KBM-7 (cell line): Measurements from ENCODE around the gene TEC.
"Not testable (repeated sequence)": the region's sequence is repeated elsewhere in the genome, so short reads cannot be mapped to it uniquely, and the experiment has no call there.

Source experiments
- DNase-seq: peaks from one replicate; pipeline ENCODE4 v3.0.0-alpha.2; 2015
- in situ Hi-C: fragments of 300-500 bp; cut with MboI; formaldehyde crosslinking; loops from 2 replicates; pipeline ENCODE4 v1.14.3; 2020; ENCODE audit warnings: low sequenced_read_pairs, low pct_unique_long_range_greater_than_20kb, mixed read lengths

The TEC gene

DNA sequence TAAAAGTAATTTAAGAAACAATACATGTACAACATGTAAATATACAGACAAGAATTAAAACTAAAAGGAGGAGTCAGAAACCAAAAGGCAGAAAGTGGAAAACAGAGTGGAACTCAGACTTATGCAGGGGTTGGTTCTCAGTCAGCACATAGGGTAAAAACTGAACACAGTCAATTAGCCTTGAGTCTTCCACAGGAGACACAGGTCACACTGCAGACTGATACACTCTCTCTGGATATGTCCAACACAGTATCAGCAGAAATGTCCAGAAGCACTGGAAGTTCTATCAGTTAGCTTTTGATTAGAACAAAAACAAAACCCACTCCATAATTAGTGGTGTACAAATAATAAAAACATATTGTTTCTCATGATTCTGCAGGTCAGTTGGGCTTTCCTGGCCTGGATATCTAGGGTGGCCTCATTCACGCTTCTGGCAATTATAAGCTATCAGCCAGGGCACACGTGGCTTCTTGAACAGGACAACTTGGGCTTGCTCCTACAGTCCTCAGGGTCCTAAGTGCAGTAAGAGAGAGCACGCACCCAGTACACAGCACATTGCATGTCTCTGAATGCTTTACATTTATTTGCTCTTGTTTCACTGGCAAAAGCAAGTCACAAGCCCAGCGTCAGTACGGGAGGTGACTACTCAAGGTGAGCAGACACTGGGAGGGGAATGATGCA, 21.6 kb downstream of the TEC start:
- no peak for DNase-seq
- in situ Hi-C loops, result no loop called here

DNA sequence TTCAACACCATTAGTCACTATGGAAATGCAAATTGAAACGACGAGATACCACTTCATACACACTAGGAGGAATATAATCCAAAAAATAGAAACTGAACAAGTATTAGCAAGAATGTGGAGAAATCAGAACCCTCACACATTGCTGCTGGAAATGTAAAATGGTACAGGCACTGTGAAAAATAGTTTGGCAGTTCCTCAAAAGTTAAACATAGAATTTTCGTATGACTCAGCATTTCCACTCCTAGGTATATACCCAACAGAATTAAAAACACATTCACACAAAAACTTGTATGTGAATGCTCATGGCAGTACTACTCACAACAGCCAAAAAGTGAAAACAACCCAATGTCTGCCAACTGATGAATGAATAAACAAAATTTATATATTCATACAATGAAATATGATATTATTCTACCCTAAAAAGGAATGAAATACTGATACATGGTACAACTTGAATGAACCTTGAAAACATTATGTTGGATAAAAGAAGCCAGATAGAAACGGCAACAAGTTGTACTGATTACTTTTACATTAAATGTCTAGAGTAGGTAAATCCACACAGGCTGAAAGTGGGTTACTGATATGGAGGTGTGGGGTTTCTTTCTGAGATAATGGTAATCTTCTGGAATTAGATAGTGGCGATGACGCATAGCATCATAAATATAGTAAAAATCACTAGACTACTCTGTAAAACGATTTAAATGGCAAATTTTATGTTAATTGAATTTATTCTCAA, 22.3 kb downstream of the TEC start:
- peak; percentile 80 for DNase-seq
- in situ Hi-C loops, result no loop called here

DNA sequence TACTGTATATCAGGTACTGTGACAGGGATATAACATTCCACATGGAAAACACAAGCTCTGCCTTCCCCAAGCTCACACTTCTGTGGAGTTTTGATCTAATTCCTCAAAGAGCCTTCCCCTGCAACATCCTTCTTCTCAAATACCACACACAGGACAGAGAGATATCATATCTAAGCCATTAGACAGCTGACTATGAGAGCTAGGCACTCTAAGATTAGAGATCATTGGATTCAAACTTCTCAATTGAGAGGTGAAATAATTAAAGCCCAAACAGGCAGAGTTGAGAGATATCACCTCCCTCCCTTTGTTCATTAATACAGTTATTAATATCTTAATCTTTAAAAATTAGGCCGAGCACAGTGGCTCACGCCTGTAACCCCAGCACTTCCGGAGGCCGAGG, 25.0 kb downstream of the TEC start:
- in situ Hi-C loops, result no loop called here
- no peak for DNase-seq

DNA sequence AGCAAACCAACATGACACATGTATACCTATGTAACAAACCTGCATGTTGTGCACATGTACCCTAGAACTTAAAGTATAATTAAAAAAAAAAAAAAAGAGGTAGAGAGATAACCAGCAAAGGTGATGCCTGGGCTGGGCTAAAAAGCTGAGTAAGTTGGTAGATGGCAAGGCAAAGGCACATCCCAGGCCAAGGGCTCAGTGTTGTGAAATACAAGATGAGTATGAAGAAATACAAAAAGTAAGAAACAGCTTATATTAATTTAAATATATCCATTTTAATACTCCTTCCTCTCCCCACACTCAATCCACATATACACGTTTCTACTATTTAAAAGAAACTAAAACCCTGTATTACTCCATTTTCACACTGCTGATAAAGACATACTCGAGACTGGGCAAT, 25.8 kb downstream of the TEC start:
- no peak for DNase-seq
- in situ Hi-C loops, result no loop called here

DNA sequence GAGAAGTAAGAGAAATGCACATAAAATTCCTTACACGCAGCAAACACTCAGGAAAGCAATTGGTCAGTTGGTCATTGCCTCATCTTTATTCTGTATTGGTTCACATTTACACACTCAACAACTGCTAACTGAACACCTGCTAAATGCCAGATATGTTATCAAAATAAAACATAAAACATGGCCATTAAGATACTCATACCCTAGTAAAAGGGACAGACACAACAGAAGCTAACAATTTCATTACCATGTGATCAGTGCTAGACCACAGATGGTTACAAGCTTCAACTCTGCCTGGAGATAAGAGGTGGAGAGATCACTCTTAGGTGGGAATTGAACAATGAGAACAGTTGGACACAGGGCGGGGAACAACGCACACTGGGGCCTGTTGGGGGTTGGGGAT, 26.2 kb downstream of the TEC start:
- no peak for DNase-seq
- in situ Hi-C loops, result no loop called here

DNA sequence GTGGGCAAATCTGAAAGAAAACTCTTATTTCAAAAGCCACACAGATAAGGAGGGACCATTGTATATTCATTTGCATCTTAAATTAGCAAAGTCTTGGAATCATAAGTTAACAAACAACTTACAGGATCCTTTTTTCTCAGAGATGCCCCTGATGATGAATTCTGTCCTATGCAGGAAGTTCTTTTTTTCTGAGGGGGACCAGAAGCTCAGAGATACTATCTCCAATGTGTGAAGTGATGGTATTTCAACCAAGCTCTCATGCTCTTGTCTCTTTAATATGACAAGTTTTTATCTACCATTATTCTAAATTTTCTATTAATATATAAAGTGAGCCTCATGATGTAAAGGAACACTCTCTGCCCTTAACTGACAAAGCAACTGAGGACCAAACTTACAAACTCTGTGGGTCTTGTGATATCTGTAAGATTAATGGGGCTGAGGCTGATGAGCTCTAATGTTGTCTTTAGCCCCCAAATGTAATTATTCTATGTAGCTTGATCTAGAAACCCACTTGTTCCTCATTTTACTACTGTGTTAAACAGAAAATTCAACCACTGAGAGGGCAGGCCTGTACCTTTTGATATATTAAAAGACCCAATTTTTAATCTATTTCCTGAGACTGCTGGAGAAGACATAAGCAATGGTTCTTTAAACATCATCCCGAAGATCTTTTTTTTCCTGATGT, 27.0 kb downstream of the TEC start:
- in situ Hi-C loops, result no loop called here
- DNase-seq, result no peak

DNA sequence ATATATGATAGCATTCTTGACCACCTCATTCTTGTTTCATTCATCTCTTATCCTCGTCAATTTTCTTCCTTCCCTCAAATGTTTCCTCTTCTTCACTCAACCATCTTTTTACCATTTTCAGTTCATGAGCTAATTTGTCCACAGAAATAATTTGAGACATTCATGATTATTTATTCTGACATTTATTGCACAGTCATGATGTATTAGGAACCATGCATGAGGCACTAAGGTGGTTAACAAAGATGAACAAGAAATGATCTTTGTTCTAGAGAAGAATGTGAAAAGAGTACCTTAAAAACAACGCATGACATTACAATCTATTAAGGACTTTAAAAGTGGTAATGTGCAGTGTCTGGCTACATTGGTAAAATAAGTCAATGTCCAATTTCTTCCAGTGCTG, 27.9 kb downstream of the TEC start:
- no peak for DNase-seq
- in situ Hi-C loops, result no loop called here

DNA sequence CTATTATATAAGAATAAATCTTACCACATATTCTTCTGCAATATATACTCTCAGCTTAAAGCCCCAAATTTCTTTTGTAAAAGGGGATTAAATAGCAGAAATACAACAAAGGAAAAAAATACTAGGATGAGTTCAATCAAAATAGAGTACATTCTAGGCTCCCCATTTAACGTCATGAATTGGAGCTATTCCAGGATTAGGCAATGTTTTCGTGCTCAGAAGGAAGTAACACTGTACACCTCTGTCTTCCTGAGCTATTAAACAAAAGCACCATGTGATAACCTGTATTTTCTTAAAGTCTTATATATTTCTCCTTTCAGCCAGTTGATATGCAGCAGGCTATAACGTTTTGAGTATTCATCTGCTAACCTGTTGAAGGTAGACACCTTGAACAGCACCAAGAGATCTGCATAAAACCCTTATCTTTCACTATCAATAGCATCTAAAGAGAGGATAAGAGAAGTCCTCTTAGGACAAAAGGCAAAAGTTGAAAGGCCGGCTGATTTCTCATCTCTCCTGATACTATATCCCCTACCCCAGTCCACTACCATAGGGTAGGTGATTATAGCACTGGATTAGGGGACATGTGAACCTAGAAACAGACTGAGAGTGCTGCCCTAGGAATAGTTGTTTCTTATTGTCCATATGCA, 31.5 kb downstream of the TEC start:
- in situ Hi-C loops, result no loop called here
- peak; percentile 41 for DNase-seq

DNA sequence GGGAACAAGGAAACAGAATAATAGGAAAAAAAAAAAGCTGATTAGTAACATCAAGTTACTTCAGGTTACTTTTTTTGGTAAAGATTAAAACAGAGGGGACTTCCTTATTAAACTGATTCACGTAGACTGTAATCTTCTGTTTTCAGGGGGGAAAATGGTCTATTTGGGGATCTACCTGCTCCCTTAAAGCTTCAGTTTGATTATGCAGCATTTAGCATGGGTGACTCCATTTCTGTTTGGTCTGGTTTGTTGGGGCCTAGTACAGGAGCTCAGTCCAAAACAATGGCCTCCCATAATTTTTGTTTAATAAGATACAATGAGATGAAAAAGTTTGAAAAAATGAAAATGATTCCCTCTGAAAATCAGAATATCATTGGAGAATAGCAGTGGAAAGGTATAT, 34.6 kb downstream of the TEC start:
- in situ Hi-C loops, result no loop called here
- no peak for DNase-seq

DNA sequence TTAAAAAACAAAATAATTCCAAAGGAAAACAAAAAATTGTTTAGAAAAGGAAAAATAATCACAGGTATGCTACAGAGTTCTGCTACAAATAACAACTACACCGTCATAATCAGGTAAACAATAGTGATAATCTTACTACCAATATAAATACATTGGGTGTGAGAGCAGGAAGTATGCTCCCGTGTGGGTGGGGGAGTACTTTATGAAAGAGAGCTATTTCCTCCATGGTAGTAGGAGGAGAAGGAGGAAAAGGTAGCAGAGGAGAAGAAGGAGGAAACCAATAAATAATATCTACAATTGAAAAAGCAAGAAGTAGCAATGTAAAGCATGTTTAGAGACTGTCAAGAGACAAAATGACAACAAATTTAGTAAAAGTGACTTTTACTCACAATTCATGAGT, 35.1 kb downstream of the TEC start:
- in situ Hi-C loops, result no loop called here
- DNase-seq, result no peak

DNA sequence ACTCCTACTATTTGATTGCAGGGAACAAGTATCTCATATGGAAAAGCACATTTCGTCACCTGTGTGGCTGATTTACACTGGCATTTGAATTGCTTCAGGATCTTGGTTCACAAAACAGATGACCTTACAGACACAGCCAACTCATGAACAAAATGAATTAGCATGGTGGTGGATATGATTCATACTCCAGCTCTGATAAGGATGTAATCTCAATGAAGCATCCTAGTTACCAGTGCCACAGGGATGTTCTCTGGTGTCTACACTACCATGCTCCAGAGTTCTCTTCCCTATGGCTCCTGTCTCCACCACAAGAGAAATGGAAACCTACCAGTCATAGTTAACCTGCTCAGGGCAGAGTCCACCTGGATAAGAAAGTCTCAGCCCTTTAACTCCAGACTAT, 40.7 kb downstream of the TEC start:
- no peak for DNase-seq
- in situ Hi-C loops, result no loop called here

DNA sequence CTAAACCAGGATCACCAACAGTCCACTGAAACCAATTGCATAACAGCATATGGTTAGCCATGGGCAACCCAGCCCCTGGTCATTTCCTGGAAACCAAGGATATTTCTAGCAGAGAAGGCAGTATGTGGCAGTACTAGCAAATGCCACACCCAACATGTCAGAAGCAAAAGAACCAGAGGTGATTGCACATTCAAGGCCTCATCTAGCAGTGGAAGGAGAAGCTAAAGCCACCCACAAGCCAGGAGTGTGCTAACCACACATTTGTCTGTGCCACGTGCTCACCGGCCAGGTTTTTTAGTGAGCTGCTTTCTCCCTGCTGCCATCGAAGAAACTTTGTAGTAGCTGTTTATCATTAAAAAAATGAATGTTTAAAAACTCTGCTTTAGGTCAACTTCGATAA, 42.0 kb downstream of the TEC start:
- in situ Hi-C loops, result no loop called here
- peak; percentile 60 for DNase-seq

DNA sequence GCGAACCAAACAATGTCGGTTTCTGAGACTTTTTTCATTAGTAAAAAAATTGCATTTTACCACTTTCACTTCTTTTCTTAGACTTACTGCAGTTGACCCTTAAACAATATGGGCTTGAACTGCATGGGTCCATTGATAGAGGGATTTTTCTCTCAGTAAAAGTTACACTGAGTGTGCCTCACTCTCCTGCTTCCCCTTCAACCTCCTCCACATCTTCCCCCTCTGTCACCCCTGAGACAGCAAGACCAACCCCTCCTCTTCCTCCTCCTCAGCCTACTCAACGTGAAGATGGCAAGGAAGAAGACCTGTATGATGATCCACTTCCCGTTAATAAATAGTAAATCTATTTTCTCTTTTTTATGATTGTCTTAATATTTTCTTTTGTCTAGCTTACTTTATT, 43.4 kb downstream of the TEC start:
- DNase-seq, result no peak
- in situ Hi-C loops, result no loop called here

DNA sequence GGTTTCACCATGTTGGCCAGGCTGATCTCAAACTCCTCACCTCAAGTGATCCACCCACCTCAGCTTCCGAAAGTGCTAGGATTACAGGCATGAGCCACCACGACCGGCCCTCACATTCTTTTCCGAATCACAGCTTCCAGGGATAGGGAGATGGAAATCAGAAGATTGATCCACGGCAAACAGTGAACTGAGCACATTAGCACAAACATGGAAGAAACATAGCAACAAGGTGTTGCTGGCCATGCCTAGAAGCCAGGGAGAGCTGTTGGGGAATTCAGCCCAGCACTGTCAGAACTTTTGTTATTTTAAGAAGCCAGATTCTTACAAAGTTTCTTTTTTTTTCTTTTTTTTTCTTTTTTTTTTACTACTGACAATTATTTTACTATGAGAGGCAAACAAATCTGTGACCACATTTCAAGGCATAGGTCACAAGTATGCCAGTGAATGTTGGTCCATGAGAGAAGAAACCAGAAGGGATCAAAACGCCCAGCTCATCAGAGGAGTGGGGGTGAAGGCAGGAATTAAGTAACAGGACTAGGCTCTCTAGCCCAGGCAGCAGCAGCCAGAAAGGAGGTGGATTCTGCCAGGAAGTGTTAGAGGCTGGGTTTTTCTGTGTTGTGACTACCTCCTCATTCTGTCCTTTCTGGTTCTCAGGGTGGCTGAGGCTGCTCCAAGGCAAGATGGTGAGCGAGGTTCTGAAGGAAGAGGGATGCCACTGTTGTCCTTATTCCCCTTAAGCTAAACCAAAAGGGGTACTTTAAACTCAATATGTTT, 44.1 kb downstream of the TEC start:
- in situ Hi-C loops, result no loop called here
- no peak for DNase-seq

DNA sequence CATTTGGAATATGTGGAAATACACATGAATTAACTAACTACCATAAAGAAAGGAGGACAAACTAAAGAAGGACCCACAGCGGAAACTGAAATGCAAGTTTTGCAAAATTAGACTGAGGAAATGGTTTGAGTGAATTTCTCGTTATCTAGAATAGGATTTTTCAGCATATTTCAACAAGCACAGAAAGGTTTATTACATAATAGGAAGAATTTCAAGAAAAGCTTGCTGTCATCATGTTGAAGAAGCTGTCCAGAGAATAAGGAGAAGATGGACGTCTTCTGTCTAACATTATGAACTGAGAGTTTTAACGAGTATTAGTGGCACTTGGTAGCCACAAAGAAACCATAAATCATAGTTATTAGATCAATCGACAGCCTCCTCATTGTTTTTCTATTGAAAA, 45.0 kb downstream of the TEC start:
- in situ Hi-C loops, result no loop called here
- no peak for DNase-seq

DNA sequence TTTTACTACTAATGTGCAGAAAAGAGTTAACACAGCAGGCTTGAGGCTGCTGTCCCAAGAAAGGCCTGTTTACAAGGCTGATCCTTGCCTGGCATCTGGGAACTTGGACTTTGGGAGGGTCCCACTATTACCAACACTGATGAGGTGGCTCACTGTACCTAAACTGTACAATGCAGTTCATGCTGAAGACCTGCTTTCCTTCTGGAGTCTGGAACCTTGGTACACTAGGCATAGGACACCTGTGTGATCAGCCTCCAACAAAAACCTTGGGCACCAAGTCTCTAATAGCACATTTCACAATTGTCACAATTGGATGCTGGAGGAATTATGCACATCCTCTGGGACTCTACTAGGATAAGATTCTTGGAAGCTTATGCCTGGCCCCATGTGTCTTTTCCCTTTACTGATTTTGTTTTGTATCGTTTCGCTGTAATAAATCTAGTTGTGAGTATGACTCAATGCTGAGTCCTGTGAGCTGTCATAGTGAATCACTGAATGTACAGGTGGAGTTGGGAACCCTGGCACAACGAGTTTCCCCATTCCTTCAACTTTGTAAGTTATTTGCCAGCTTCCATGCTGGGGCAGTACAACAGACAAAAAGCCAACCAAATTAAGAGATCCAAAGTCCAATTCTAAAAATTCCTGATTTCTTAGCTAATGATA, 45.9 kb downstream of the TEC start:
- in situ Hi-C loops, result no loop called here
- no peak for DNase-seq

DNA sequence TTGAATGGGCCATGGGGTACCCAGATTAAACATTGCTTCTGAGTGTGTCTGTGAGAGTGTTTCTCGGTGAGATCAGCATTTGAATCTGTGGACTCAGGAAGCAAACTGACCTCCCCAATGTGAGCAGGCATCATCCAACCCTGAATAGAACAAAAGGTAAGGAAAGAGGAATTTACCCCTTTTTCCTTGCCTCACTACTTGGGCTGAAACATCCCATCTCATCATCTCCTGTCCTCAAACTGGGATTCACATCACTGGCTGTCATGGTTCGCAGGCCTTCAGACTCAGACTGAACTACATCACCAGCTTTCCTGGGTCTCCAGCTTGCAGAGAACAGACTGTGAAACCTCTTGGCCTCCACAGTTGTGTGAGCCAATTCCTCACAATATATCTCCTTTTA, 47.1 kb downstream of the TEC start:
- in situ Hi-C loops, result no loop called here
- no peak for DNase-seq

DNA sequence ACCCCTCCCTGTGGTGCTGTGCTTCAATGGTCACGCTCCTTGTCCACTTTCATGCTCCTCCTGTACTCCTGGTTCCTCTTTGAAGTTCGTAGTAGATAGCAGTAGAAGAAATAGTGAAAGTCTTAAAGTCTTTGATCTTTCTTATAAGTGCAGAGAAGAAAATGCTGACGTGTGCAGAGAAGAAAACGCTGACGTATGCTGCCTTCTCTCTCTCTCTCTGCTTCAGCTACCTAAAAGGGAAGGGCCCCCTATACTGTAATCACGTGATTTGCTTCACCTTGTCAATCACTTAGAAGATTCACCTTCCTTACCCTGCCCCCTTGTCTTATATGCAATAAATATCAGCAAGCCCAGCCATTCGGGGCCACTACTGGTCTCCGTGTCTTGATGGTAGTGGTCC, 50.2 kb downstream of the TEC start:
- in situ Hi-C loops, DNase-seq: not testable (repeated sequence)

DNA sequence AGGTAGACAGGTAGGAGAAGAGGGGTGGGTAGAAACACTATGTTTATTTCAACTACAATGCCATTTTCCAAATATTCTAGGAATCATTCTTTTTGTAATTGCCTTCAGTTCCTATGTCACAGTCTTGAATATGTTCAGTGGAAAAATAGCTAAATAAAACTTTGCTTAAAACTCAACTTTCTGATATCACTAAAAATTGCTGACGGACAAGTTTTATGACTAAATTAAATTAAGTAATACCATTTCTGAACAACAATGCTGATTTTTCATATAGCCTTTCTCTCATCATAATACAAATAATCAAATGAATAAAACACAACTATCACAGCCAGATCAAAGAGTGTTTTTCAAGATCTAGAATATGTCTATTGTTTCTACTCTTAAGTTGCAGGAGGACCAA, 53.1 kb downstream of the TEC start:
- in situ Hi-C loops, result no loop called here
- no peak for DNase-seq
